CD8-positive, alpha-beta memory T cell (primary cell): ENCODE data around the gene SORBS2. TPM values are rescaled to one million over a fixed set of nuclear protein-coding genes. Genes with fewer than 3 reads are reported as not detected.

Experiments used
- CTCF ChIA-PET: fragments of 350-600 bp; sonication (Branson Sonifier 250); formaldehyde crosslinking; loops from one replicate; lab custom pipeline; 2021; ENCODE audit warnings: antibody characterized with exemption; lab: Charles Lee
- POLR2A ChIA-PET: fragments of 350-600 bp; sonication (Branson Sonifier 250); formaldehyde crosslinking; loops from one replicate; lab custom pipeline; 2021; ENCODE audit warnings: antibody characterized with exemption; lab: Charles Lee
- DNase-seq, 5 donors: peaks; one replicate each; pipeline versions ENCODE4 v3.0.0 to v3.0.0-alpha.2; 2020 to 2022; ENCODE audit warnings: mixed read lengths in 1 of 5
- H3K27ac ChIP-seq: one replicate; pipeline ENCODE4 v1.7.0; 2013; ENCODE audit warnings: low read depth, mild to moderate bottlenecking, low read length, moderate library complexity
- H3K27me3 ChIP-seq: 2 replicates; pipeline ENCODE4 v1.7.0; 2013; ENCODE audit warnings: low read length, mild to moderate bottlenecking; ENCODE audit not compliant: insufficient read depth, poor library complexity, severe bottlenecking
- H3K36me3 ChIP-seq: 2 replicates; pipeline ENCODE4 v1.7.0; 2013; ENCODE audit warnings: mild to moderate bottlenecking, low read length, moderate library complexity; ENCODE audit not compliant: insufficient read depth
- H3K4me1 ChIP-seq: 2 replicates; pipeline ENCODE4 v1.7.0; 2013; ENCODE audit warnings: mild to moderate bottlenecking, low read length, moderate library complexity; ENCODE audit not compliant: insufficient read depth
- H3K4me3 ChIP-seq: 2 replicates; pipeline ENCODE4 v1.7.0; 2013; ENCODE audit warnings: mild to moderate bottlenecking, low read length
- H3K9me3 ChIP-seq: 2 replicates; pipeline ENCODE4 v1.7.0; 2013; ENCODE audit warnings: mild to moderate bottlenecking, low read length
- H3K27ac Mint-ChIP-seq, 8 donors: one replicate each; pipeline ENCODE4 v1.8.0; 2020 to 2021; ENCODE audit warnings: mixed read lengths in 8 of 8, mild to moderate bottlenecking in 6 of 8, inconsistent platforms in 3 of 8, moderate library complexity in 3 of 8
- H3K27me3 Mint-ChIP-seq, 2 donors: one replicate each; pipeline ENCODE4 v1.8.0; 2020 to 2021; ENCODE audit warnings: mixed read lengths in 2 of 2, mild to moderate bottlenecking in 1 of 2, moderate library complexity in 1 of 2
- H3K36me3 Mint-ChIP-seq, 3 donors: one replicate each; pipeline ENCODE4 v1.8.0; 2020 to 2021; ENCODE audit warnings: mixed read lengths in 3 of 3, inconsistent platforms in 1 of 3, mild to moderate bottlenecking in 1 of 3
- H3K4me1 Mint-ChIP-seq, 3 donors: one replicate each; pipeline ENCODE4 v1.8.0; 2020 to 2021; ENCODE audit warnings: mixed read lengths in 3 of 3, inconsistent platforms in 1 of 3, mild to moderate bottlenecking in 1 of 3
- H3K4me3 Mint-ChIP-seq, 7 donors: one replicate each; pipeline ENCODE4 v1.8.0; 2020 to 2021; ENCODE audit warnings: mixed read lengths in 7 of 7, mild to moderate bottlenecking in 6 of 7, moderate library complexity in 4 of 7, inconsistent platforms in 2 of 7
- H3K9me3 Mint-ChIP-seq, 5 donors: one replicate each; pipeline ENCODE4 v1.8.0; 2020 to 2022; ENCODE audit warnings: mixed read lengths in 5 of 5, mild to moderate bottlenecking in 3 of 5, moderate library complexity in 2 of 5, inconsistent platforms in 1 of 5
- polyA plus RNA-seq: library from polyadenylated mRNA; unstranded; fragments of 300-500 nt; fragmentation: Illumina TruSeq; gene quantifications from one replicate; pipeline ENCODE4 v1.2.3, GENCODE V29; 2021
- total RNA-seq, 2 experiments: library from RNA; stranded (reverse); gene quantifications; one replicate each; pipeline ENCODE4 v1.2.3, GENCODE V29; 2021

Gene SORBS2
- total and polyA plus RNA-seq, 3 experiments from 2014 or later = not detected

- no peak for DNase-seq
- Histone ChIP-seq H3K27me3 (no peaks in the 10 kb centered on the region), H3K36me3 (no peaks in the 10 kb centered on the region), H3K27ac (no peak overlapping the region), H3K9me3 (no peaks in the 10 kb centered on the region), H3K4me1 (no peaks in the 10 kb centered on the region), H3K4me3 (no peak overlapping the region)
- H3K9me3 Mint-ChIP-seq = peaks cover 0 to 3% (median 0%) of the 10 kb centered on the region in 5 donors
- H3K4me3 Mint-ChIP-seq = no peak overlapping the region
- no peaks in the 10 kb centered on the region for H3K4me1 Mint-ChIP-seq
- H3K27ac Mint-ChIP-seq = no peak overlapping the region
- H3K27me3 Mint-ChIP-seq = peaks cover 5 to 9% of the 10 kb centered on the region in 2 donors
- no peaks in the 10 kb centered on the region for H3K36me3 Mint-ChIP-seq
- CTCF ChIA-PET = no interaction called here
- POLR2A ChIA-PET = no interaction called here
Measured at GRCh38 chr4:185671066-185671465, 140.9 kb downstream of the SORBS2 start.

GRCh38 chr4:185669288-185669687 is 142.7 kb downstream of the SORBS2 start:
- Histone ChIP-seq H3K4me3 (no peak overlapping the region), H3K27ac (no peak overlapping the region), H3K9me3 (no peaks in the 10 kb centered on the region), H3K4me1 (no peaks in the 10 kb centered on the region), H3K27me3 (no peaks in the 10 kb centered on the region), H3K36me3 (no peaks in the 10 kb centered on the region)
- H3K9me3 Mint-ChIP-seq = peaks cover 0 to 3% (median 0%) of the 10 kb centered on the region in 5 donors
- ChIA-PET POLR2A (no interaction called here), CTCF (no interaction called here)
- no peaks in the 10 kb centered on the region for H3K36me3 Mint-ChIP-seq
- no peak for DNase-seq
- peaks cover 0 to 11% of the 10 kb centered on the region in 2 donors for H3K27me3 Mint-ChIP-seq
- H3K4me1 Mint-ChIP-seq = no peaks in the 10 kb centered on the region
- no peak overlapping the region for H3K27ac Mint-ChIP-seq
- H3K4me3 Mint-ChIP-seq = no peak overlapping the region

GRCh38 chr4:185666156-185666555 is 145.8 kb downstream of the SORBS2 start:
- Histone ChIP-seq H3K36me3 (no peaks in the 10 kb centered on the region), H3K4me3 (no peak overlapping the region), H3K4me1 (no peaks in the 10 kb centered on the region), H3K27me3 (no peaks in the 10 kb centered on the region), H3K9me3 (no peaks in the 10 kb centered on the region), H3K27ac (no peak overlapping the region)
- no peak for DNase-seq
- ChIA-PET POLR2A (no interaction called here), CTCF (no interaction called here)
- Mint-ChIP-seq H3K36me3 (no peaks in the 10 kb centered on the region), H3K27ac (no peak overlapping the region), H3K9me3 (no peaks in the 10 kb centered on the region), H3K4me1 (no peaks in the 10 kb centered on the region), H3K4me3 (no peak overlapping the region), H3K27me3 (peaks cover 0 to 7% of the 10 kb centered on the region in 2 donors)

- DNase-seq = no peak
- Mint-ChIP-seq H3K36me3 (no peaks in the 10 kb centered on the region), H3K27me3 (peaks cover 0 to 7% of the 10 kb centered on the region in 2 donors), H3K4me3 (no peak overlapping the region), H3K9me3 (no peaks in the 10 kb centered on the region), H3K27ac (no peak overlapping the region), H3K4me1 (no peaks in the 10 kb centered on the region)
- POLR2A ChIA-PET = no interaction called here
- no peaks in the 10 kb centered on the region for H3K27me3 ChIP-seq
- H3K9me3 ChIP-seq = no peaks in the 10 kb centered on the region
- no peaks in the 10 kb centered on the region for H3K4me1 ChIP-seq
- no peak overlapping the region for H3K4me3 ChIP-seq
- no peak overlapping the region for H3K27ac ChIP-seq
- no peaks in the 10 kb centered on the region for H3K36me3 ChIP-seq
- CTCF ChIA-PET = no interaction called here
Measured at GRCh38 chr4:185665655-185666054, 146.3 kb downstream of the SORBS2 start.

GRCh38 chr4:185664481-185664880 is 147.5 kb downstream of the SORBS2 start:
- peaks cover 0 to 5% of the 10 kb centered on the region in 2 donors for H3K27me3 Mint-ChIP-seq
- DNase-seq = no peak
- no peaks in the 10 kb centered on the region for H3K9me3 ChIP-seq
- no peak overlapping the region for H3K4me3 ChIP-seq
- no peak overlapping the region for H3K27ac Mint-ChIP-seq
- H3K27me3 ChIP-seq = no peaks in the 10 kb centered on the region
- H3K36me3 ChIP-seq = no peaks in the 10 kb centered on the region
- H3K27ac ChIP-seq = no peak overlapping the region
- ChIA-PET CTCF (no interaction called here), POLR2A (no interaction called here)
- H3K9me3 Mint-ChIP-seq = peaks cover 0 to 1% (median 0%) of the 10 kb centered on the region in 5 donors
- H3K36me3 Mint-ChIP-seq = no peaks in the 10 kb centered on the region
- no peak overlapping the region for H3K4me3 Mint-ChIP-seq
- no peaks in the 10 kb centered on the region for H3K4me1 Mint-ChIP-seq
- no peaks in the 10 kb centered on the region for H3K4me1 ChIP-seq

- H3K4me1 Mint-ChIP-seq = no peaks in the 10 kb centered on the region
- H3K4me1 ChIP-seq = no peaks in the 10 kb centered on the region
- ChIA-PET CTCF (no interaction called here), POLR2A (no interaction called here)
- no peak for DNase-seq
- no peak overlapping the region for H3K4me3 Mint-ChIP-seq
- H3K9me3 Mint-ChIP-seq = peaks cover 0 to 2% (median 0%) of the 10 kb centered on the region in 5 donors
- no peaks in the 10 kb centered on the region for H3K36me3 Mint-ChIP-seq
- H3K27ac ChIP-seq = no peak overlapping the region
- no peak overlapping the region for H3K27ac Mint-ChIP-seq
- no peak overlapping the region for H3K4me3 ChIP-seq
- H3K27me3 ChIP-seq = no peaks in the 10 kb centered on the region
- H3K9me3 ChIP-seq = no peaks in the 10 kb centered on the region
- no peaks in the 10 kb centered on the region for H3K36me3 ChIP-seq
- H3K27me3 Mint-ChIP-seq = peaks cover 0 to 5% of the 10 kb centered on the region in 2 donors
Measured at GRCh38 chr4:185662030-185662778, 149.8 kb downstream of the SORBS2 start.

GRCh38 chr4:185660340-185660739 is 151.7 kb downstream of the SORBS2 start:
- no peaks in the 10 kb centered on the region for H3K4me1 Mint-ChIP-seq
- H3K4me1 ChIP-seq = no peaks in the 10 kb centered on the region
- no peaks in the 10 kb centered on the region for H3K36me3 ChIP-seq
- peaks cover 0 to 2% of the 10 kb centered on the region in 2 donors for H3K27me3 Mint-ChIP-seq
- H3K27ac ChIP-seq = no peak overlapping the region
- peaks cover 0 to 2% (median 0%) of the 10 kb centered on the region in 5 donors for H3K9me3 Mint-ChIP-seq
- no peaks in the 10 kb centered on the region for H3K27me3 ChIP-seq
- no peaks in the 10 kb centered on the region for H3K36me3 Mint-ChIP-seq
- no peak overlapping the region for H3K27ac Mint-ChIP-seq
- H3K4me3 ChIP-seq = no peak overlapping the region
- H3K9me3 ChIP-seq = no peaks in the 10 kb centered on the region
- DNase-seq = no peak
- CTCF ChIA-PET = no interaction called here
- POLR2A ChIA-PET = no interaction called here
- no peak overlapping the region for H3K4me3 Mint-ChIP-seq

- POLR2A ChIA-PET = no interaction called here
Measured at GRCh38 chr4:185657699-185658098, 154.3 kb downstream of the SORBS2 start.

More at GRCh38 chr4:185657699-185658098, 154.3 kb downstream of the SORBS2 start:
- no peak for DNase-seq
- H3K4me3 Mint-ChIP-seq = no peak overlapping the region
- no peaks in the 10 kb centered on the region for H3K4me1 ChIP-seq
- H3K27ac Mint-ChIP-seq = no peak overlapping the region
- no peaks in the 10 kb centered on the region for H3K9me3 ChIP-seq
- CTCF ChIA-PET = interaction anchor here (1.1 kb wide), 1 partner anchor 507 kb away, joined by 3 read pairs; no protein-coding TSS in a partner anchor
- H3K9me3 Mint-ChIP-seq = peaks cover 0 to 2% (median 0%) of the 10 kb centered on the region in 5 donors
- H3K27ac ChIP-seq = no peak overlapping the region
- H3K36me3 ChIP-seq = no peaks in the 10 kb centered on the region
- H3K27me3 ChIP-seq = no peaks in the 10 kb centered on the region
- peaks cover 0 to 2% of the 10 kb centered on the region in 2 donors for H3K27me3 Mint-ChIP-seq
- H3K36me3 Mint-ChIP-seq = no peaks in the 10 kb centered on the region
- no peak overlapping the region for H3K4me3 ChIP-seq
- H3K4me1 Mint-ChIP-seq = no peaks in the 10 kb centered on the region
